Measurements from ENCODE around the gene BTLA.

The BTLA gene

GRCh38 chr3:112417696-112418318 is 81.5 kb downstream of the BTLA start:
- Histone ChIP-seq H3K4me1 (ENCODE audit: insufficient read depth, poor library complexity, severe bottlenecking) (no peaks in the 10 kb centered on the region), H3K36me3 (ENCODE audit: low read depth) (no peaks in the 10 kb centered on the region), H3K27ac (ENCODE audit: poor library complexity, severe bottlenecking) (no peak overlapping the region), H3K27me3 (ENCODE audit: insufficient read depth, poor library complexity, severe bottlenecking) (no peaks in the 10 kb centered on the region), H3K9me3 (ENCODE audit: severe bottlenecking) (no peaks in the 10 kb centered on the region), H3K4me3 (ENCODE audit: severe bottlenecking) (no peak overlapping the region)
- no peak for TF ChIP-seq CTCF (IDR thresholded peaks at IDR 0.05; ENCODE audit: poor library complexity, severe bottlenecking)
- DNase-seq (ENCODE audit: low spot score) = no peak
- ATAC-seq (ENCODE audit: low read depth) = no peak

- Histone ChIP-seq H3K27ac (ENCODE audit: poor library complexity, severe bottlenecking) (no peak overlapping the region), H3K9me3 (ENCODE audit: severe bottlenecking) (no peaks in the 10 kb centered on the region), H3K27me3 (ENCODE audit: insufficient read depth, poor library complexity, severe bottlenecking) (no peaks in the 10 kb centered on the region), H3K4me3 (ENCODE audit: severe bottlenecking) (no peak overlapping the region), H3K4me1 (ENCODE audit: insufficient read depth, poor library complexity, severe bottlenecking) (no peaks in the 10 kb centered on the region), H3K36me3 (ENCODE audit: low read depth) (no peaks in the 10 kb centered on the region)
- DNase-seq (ENCODE audit: low spot score) = no peak
- ATAC-seq (ENCODE audit: low read depth) = no peak
- no peak for TF ChIP-seq CTCF (IDR thresholded peaks at IDR 0.05; ENCODE audit: poor library complexity, severe bottlenecking)
Observed at GRCh38 chr3:112416391-112417212, 82.7 kb downstream of the BTLA start.

- H3K4me1 ChIP-seq (ENCODE audit: insufficient read depth, poor library complexity, severe bottlenecking) = no peaks in the 10 kb centered on the region
- ATAC-seq (ENCODE audit: low read depth) = no peak
- no peaks in the 10 kb centered on the region for H3K9me3 ChIP-seq (ENCODE audit: severe bottlenecking)
- no peak for TF ChIP-seq CTCF (IDR thresholded peaks at IDR 0.05; ENCODE audit: poor library complexity, severe bottlenecking)
- DNase-seq (ENCODE audit: low spot score) = no peak
- H3K36me3 ChIP-seq (ENCODE audit: low read depth) = no peaks in the 10 kb centered on the region
- H3K4me3 ChIP-seq (ENCODE audit: severe bottlenecking) = no peak overlapping the region
- no peaks in the 10 kb centered on the region for H3K27me3 ChIP-seq (ENCODE audit: insufficient read depth, poor library complexity, severe bottlenecking)
- no peak overlapping the region for H3K27ac ChIP-seq (ENCODE audit: poor library complexity, severe bottlenecking)
Observed at GRCh38 chr3:112415390-112415789, 83.9 kb downstream of the BTLA start.

Data from RWPE2 (cell line).